GM12878 (cell line): ENCODE measurements around the gene CSAD. TPM values are rescaled to one million over a fixed set of nuclear protein-coding genes. Genes with fewer than 3 reads are reported as not detected.

Experiments used
- ATAC-seq: fragments of 200-7000 bp; cut with Tn5 transposase; 3 replicates; pipeline ENCODE4 v1.9.1; 2020; ENCODE audit warnings: mild to moderate bottlenecking, moderate library complexity
- BruUV-seq: library from RNA; stranded (reverse); fragments of 400-500 nt; replicated peaks from 2 replicates; lab custom pipeline; 2021; lab: Mats Ljungman, UMichigan
- CTCF ChIA-PET: fragments of 300-600 bp; sonication (Branson Sonifier 250); formaldehyde crosslinking; extraction: SDS; loops from one replicate; lab custom pipeline; 2021; ENCODE audit warnings: inconsistent platforms; lab: Yijun Ruan, JAX
- POLR2A ChIA-PET: fragments of 350-600 bp; formaldehyde crosslinking; extraction: SDS; loops from one replicate; lab custom pipeline; 2021; ENCODE audit warnings: inconsistent platforms; lab: Charles Lee
- RAD21 ChIA-PET: fragments of 300-600 bp; sonication (Branson Sonifier 250); formaldehyde crosslinking; loops from one replicate; lab custom pipeline; 2023; ENCODE audit warnings: antibody characterized with exemption; ENCODE audit not compliant: unreplicated experiment; lab: Charles Lee
- SMC1A ChIA-PET: fragments of 300-600 bp; sonication (Branson Sonifier 250); formaldehyde crosslinking; loops from one replicate; lab custom pipeline; 2023; ENCODE audit not compliant: unreplicated experiment, uncharacterized antibody; lab: Charles Lee
- DNase-seq: peaks from one replicate; pipeline ENCODE4 v3.0.0-alpha.2; 2011; ENCODE audit warnings: low read depth, low spot score
- FAIRE-seq: peaks from 3 replicates; lab custom pipeline; 2011; peaks lifted over from hg19 to GRCh38; lab: Jason Lieb, UNC
- H2AFZ ChIP-seq: 2 replicates; pipeline ENCODE4 v1.6.0; 2011; ENCODE audit warnings: low read depth, low read length, control low read depth; ENCODE audit not compliant: control insufficient read depth
- H3K27ac ChIP-seq: 2 replicates; pipeline ENCODE4 v1.5.1; 2011; ENCODE audit warnings: control low read depth; ENCODE audit not compliant: control insufficient read depth, insufficient read depth
- H3K27me3 ChIP-seq, 2 experiments: replicated peaks in 1 of 2; 2 replicates each; pipeline versions ENCODE4 v1.6.0 to v1.6.1; 2011; ENCODE audit warnings: low read length in 1 of 2; ENCODE audit not compliant: control insufficient read depth in 2 of 2, insufficient read depth in 2 of 2
- H3K36me3 ChIP-seq, 2 experiments: 2 replicates each; pipeline ENCODE4 v1.5.1; 2011; ENCODE audit warnings: low read length in 1 of 2; ENCODE audit not compliant: control insufficient read depth in 2 of 2, insufficient read depth in 2 of 2
- H3K4me1 ChIP-seq: 2 replicates; pipeline ENCODE4 v1.6.1; 2011; ENCODE audit warnings: mild to moderate bottlenecking, low read length, moderate library complexity, mixed read lengths; ENCODE audit not compliant: control insufficient read depth, insufficient read depth
- H3K4me2 ChIP-seq: 2 replicates; pipeline ENCODE4 v1.6.0; 2011; ENCODE audit warnings: control low read depth; ENCODE audit not compliant: control insufficient read depth, insufficient read depth
- H3K4me3 ChIP-seq: fragments of 200-600 bp; sonication (generic); 2 replicates; pipeline ENCODE4 v1.5.1; 2016
- H3K79me2 ChIP-seq: 2 replicates; pipeline ENCODE4 v1.6.0; 2011; ENCODE audit warnings: low read length; ENCODE audit not compliant: control insufficient read depth, insufficient read depth
- H3K9ac ChIP-seq: 2 replicates; pipeline ENCODE4 v1.8.0; 2011; ENCODE audit warnings: low read length, control low read depth, mixed read lengths; ENCODE audit not compliant: control insufficient read depth, insufficient read depth
- H3K9me3 ChIP-seq: replicated peaks from 3 replicates; pipeline ENCODE4 v1.5.1; 2011; ENCODE audit warnings: mild to moderate bottlenecking, low read length; ENCODE audit not compliant: control insufficient read depth, insufficient read depth
- H4K20me1 ChIP-seq: 2 replicates; pipeline ENCODE4 v1.6.0; 2011; ENCODE audit not compliant: control insufficient read depth, insufficient read depth
- BACH1 ChIP-seq: fragments of 450-650 bp; IDR thresholded peaks from 2 replicates; pipeline ENCODE4 v1.6.1; 2017; ENCODE audit warnings: mild to moderate bottlenecking, borderline replicate concordance
- HCFC1 ChIP-seq: fragments of 150-350 bp; IDR thresholded peaks from 2 replicates; pipeline ENCODE4 v1.6.1; 2014; ENCODE audit warnings: low read length
- IKZF1 ChIP-seq: fragments of 450-650 bp; conservative IDR thresholded peaks from 2 replicates; pipeline ENCODE4 v1.6.1; 2017; ENCODE audit warnings: antibody characterized with exemption, mild to moderate bottlenecking
- KAT2A ChIP-seq: conservative IDR thresholded peaks from 2 replicates; pipeline ENCODE4 v1.6.1; 2011; ENCODE audit warnings: low read depth, low read length; ENCODE audit not compliant: control insufficient read depth
- MEF2B ChIP-seq: fragments of 450-650 bp; IDR thresholded peaks from 2 replicates; pipeline ENCODE4 v1.6.1; 2018; ENCODE audit warnings: mild to moderate bottlenecking, moderate library complexity; ENCODE audit not compliant: partially characterized antibody, poor library complexity, severe bottlenecking
- NFIC ChIP-seq: IDR thresholded peaks from 2 replicates; pipeline ENCODE4 v1.6.1; 2012; ENCODE audit warnings: low read depth, mild to moderate bottlenecking, inconsistent platforms, low read length, moderate library complexity
- TCF3 ChIP-seq: IDR thresholded peaks from 2 replicates; pipeline ENCODE4 v1.6.1; 2012; ENCODE audit warnings: low read depth, mild to moderate bottlenecking, low read length, borderline replicate concordance; ENCODE audit not compliant: insufficient read depth
- ZBED1 ChIP-seq: IDR thresholded peaks from 2 replicates; pipeline ENCODE4 v1.6.1; 2016; ENCODE audit warnings: borderline replicate concordance
- ZNF384 ChIP-seq: IDR thresholded peaks from 2 replicates; pipeline ENCODE4 v1.6.1; 2012; ENCODE audit warnings: low read depth, mild to moderate bottlenecking, low read length, improper control_type of control experiment, borderline replicate concordance
- WGBS: methylation state at CpG from one replicate; pipeline ENCODE4 v1.1.6; 2016; ENCODE audit warnings: low lambda C conversion rate; ENCODE audit not compliant: insufficient replicate concordance, insufficient coverage; ENCODE audit errors: missing lambda C conversion rate; 5-methylcytosine and 5-hydroxymethylcytosine counted together
- in situ Hi-C: fragments of 300-500 bp; cut with MboI; formaldehyde crosslinking; loops from 9 replicates; pipeline ENCODE4 v1.14.3; 2018; ENCODE audit warnings: mixed read lengths
- intact Hi-C: fragments of 100-400 bp; cut with micrococcal nuclease; formaldehyde crosslinking; loops from one replicate; pipeline ENCODE4 v1.14.2; 2022; ENCODE audit not compliant: unreplicated experiment
- polyA plus RNA-seq, 11 experiments: library from polyadenylated mRNA; depleted of rRNA in 4 of 11; unstranded in 6 of 11; stranded (reverse) in 5 of 11; fragments of >200 nt; fragmentation: Nextera tagmentation in 4 of 11; fragmentation: Illumina TruSeq in 1 of 11; extraction: Ambion mirVana in 4 of 11; extraction: Trizol in 1 of 11; gene quantifications; 1 replicate in 1 of 11; 2 replicates in 10 of 11; pipeline versions ENCODE4 v1.2.1 to v1.2.3, GENCODE V29; 2011 to 2016; ENCODE audit warnings: inconsistent platforms in 2 of 11, missing spikeins in 2 of 11, low read depth in 1 of 11
- total RNA-seq, 4 experiments: library from RNA; depleted of rRNA in 3 of 4; stranded (reverse); fragments of >200 nt in 3 of 4; fragmentation: Illumina TruSeq in 1 of 4; extraction: Trizol in 1 of 4; gene quantifications; 2 replicates each; pipeline versions ENCODE4 v1.2.1 to v1.2.3, GENCODE V29; 2013 to 2021
- TF ChIP-seq, protein P1 (sequence below): IDR thresholded peaks from 2 replicates; pipeline ENCODE4 v1.6.1; 2011; ENCODE audit warnings: low read depth, mild to moderate bottlenecking, low read length, moderate library complexity, borderline replicate concordance; ENCODE audit errors: extremely low read depth

Gene CSAD
- total and polyA plus RNA-seq, 10 of the 15 experiments (the other 5 are each of a cell fraction or from before 2014, with no cell fraction given) = 1.1 to 20.4 (median 6.2) TPM

DNA sequence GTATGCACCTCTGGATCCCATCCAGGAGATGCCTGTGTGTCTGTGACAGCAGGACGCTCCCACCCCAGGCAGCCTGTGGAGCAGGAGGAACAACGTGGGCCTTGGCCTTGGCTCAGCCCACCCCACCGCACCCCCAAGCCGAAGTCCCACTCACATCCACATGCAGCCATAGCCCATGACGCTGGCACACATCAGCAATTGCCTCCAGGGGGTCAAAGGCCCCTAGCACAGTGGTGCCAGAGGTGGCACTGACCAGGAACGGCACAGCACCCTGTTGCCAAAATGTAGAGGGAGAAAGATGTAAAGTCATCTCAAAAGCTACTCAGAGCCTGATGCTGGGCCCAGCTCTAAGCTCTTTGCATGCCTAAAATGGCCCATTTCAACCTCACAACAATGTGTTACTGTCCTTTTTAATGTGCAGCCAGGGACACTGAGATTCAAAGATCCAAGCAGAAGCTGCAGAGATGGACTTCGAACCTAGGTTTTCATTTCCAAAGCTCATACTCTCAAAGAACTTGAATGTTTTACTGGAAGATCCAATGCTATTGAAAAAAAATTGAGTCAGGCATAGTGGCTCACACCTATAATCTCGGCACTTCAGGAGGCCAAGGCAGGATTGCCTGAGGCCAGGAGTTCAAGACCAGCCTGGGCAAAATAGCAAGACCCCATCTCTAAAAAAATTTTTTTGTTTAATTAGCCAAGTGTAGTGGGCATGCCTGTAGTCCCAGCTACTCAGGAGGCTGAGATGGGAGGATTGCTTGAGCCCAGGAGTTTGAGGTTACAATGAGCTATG, 19.4 kb downstream of the CSAD start (continued):
- TF ChIP-seq HCFC1 = no peak

DNA sequence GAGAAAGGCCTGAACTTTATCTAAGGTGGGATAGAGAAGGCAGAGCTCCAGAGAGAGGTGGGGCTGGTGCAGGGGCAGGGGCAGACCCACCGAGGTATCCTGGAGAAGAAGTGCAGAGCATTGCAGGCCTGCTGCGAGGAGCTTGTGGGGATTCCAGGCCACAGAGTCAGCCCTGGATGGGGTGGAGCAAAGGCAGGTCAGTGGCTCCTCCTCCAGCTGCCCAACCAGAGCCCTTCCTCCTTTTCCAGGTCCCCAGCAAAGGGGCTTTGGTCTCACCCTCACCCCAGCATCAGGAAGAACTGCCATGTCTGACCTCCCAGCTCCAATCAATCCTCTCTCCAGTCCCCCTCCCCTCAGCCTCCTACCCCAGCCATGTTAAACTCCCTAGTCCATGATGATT, 20.1 kb downstream of the CSAD start:
- H3K9me3 ChIP-seq = no peaks in the 10 kb centered on the region
- POLR2A ChIA-PET = interaction anchor here (0.7 to 3.4 kb wide), 6 partner anchors 19 to 126 kb away, joined by 3 to 26 read pairs (median 4); partner anchors contain the start of genes CSAD and ZNF740
- H3K36me3 ChIP-seq = no peaks in the 10 kb centered on the region
- H3K27me3 ChIP-seq = no peaks in the 10 kb centered on the region
- H3K27ac ChIP-seq = no peak overlapping the region
- H3K4me2 ChIP-seq = no peak overlapping the region
- CTCF ChIA-PET = interaction anchor here (0.5 to 8.3 kb wide), 34 partner anchors 12 to 225 kb away, joined by 3 to 188 read pairs (median 7); partner anchors contain the start of genes AAAS, CSAD, ESPL1 and ITGB7
- no TSS peak for BruUV-seq
- no peak for DNase-seq
- FAIRE-seq = no peak
- in situ Hi-C loops = loop anchor here (5.0 kb wide), 1 partner anchor 127 kb away; no protein-coding TSS in a partner anchor
- H3K4me3 ChIP-seq = no peak overlapping the region
- TF ChIP-seq NFIC = no peak
- TF ChIP-seq, protein P1, sequence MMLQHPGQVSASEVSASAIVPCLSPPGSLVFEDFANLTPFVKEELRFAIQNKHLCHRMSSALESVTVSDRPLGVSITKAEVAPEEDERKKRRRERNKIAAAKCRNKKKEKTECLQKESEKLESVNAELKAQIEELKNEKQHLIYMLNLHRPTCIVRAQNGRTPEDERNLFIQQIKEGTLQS = no peak
- no peak for TF ChIP-seq KAT2A
- TF ChIP-seq ZNF384 = no peak
- no peak for TF ChIP-seq IKZF1
- TF ChIP-seq TCF3 = no peak
- TF ChIP-seq MEF2B = no peak
- TF ChIP-seq BACH1 = no peak
- TF ChIP-seq ZBED1 = no peak
- RAD21 ChIA-PET = interaction anchor here (0.7 to 4.8 kb wide), 20 partner anchors 12 to 184 kb away, joined by 3 to 58 read pairs (median 16); partner anchors contain the start of genes AAAS, CSAD, ESPL1 and ITGB7
- SMC1A ChIA-PET = interaction anchor here (0.6 to 5.5 kb wide), 32 partner anchors 15 to 1292 kb away, joined by 3 to 62 read pairs (median 5); partner anchors contain the start of genes AAAS, CSAD, ESPL1 and ITGB7
- no peak for ATAC-seq
- H3K4me1 ChIP-seq = no peaks in the 10 kb centered on the region; the same call in 1 of the 2 replicates
- H3K79me2 ChIP-seq = no peaks in the 10 kb centered on the region
- H2AFZ ChIP-seq = no peak overlapping the region
- WGBS = 45% methylated on average over 2 of the region's 2 CpGs
- no peak overlapping the region for H3K9ac ChIP-seq
- intact Hi-C loops = no loop called here
- no peaks in the 10 kb centered on the region for H4K20me1 ChIP-seq
